Keratinocyte (primary cell): ENCODE results near the gene SPOCD1. TPM values are rescaled to one million over a fixed set of nuclear protein-coding genes. Genes with fewer than 3 reads are reported as not detected.

Experiments
- DNase-seq: peaks from one replicate; pipeline ENCODE4 v3.0.0-alpha.2; 2011; ENCODE audit warnings: low read depth, missing footprints, low spot score
- FAIRE-seq: peaks from 2 replicates; lab custom pipeline; 2011; peaks lifted over from hg19 to GRCh38; lab: Jason Lieb, UNC
- H2AFZ ChIP-seq: 2 replicates; pipeline ENCODE4 v1.6.0; 2012; ENCODE audit warnings: low read length, control low read depth, inconsistent platforms; ENCODE audit not compliant: control insufficient read depth
- H3K27ac ChIP-seq: 2 replicates; pipeline ENCODE4 v1.5.1; 2011; ENCODE audit warnings: low read length; ENCODE audit not compliant: control insufficient read depth, insufficient read depth
- H3K27me3 ChIP-seq: 3 replicates; pipeline ENCODE4 v1.6.0; 2011; ENCODE audit warnings: low read length; ENCODE audit not compliant: control insufficient read depth, insufficient read depth; ENCODE audit errors: extremely low read depth
- H3K36me3 ChIP-seq, 2 experiments: 2 replicates in 1 of 2; 3 replicates in 1 of 2; pipeline ENCODE4 v1.5.1; 2011; ENCODE audit warnings: low read length in 2 of 2, mild to moderate bottlenecking in 1 of 2; ENCODE audit not compliant: control insufficient read depth in 2 of 2, insufficient read depth in 2 of 2; ENCODE audit errors: extremely low read depth in 1 of 2
- H3K4me1 ChIP-seq: 3 replicates; pipeline ENCODE4 v1.5.1; 2011; ENCODE audit warnings: low read length; ENCODE audit not compliant: control insufficient read depth, insufficient read depth; ENCODE audit errors: extremely low read depth
- H3K4me2 ChIP-seq: 3 replicates; pipeline ENCODE4 v1.6.0; 2011; ENCODE audit warnings: low read depth, low read length; ENCODE audit not compliant: control insufficient read depth, insufficient read depth; ENCODE audit errors: extremely low read depth
- H3K4me3 ChIP-seq, 3 experiments: fragments of 200-600 bp in 1 of 3; sonication (generic) in 1 of 3; 2 replicates in 2 of 3; 3 replicates in 1 of 3; pipeline ENCODE4 v1.5.1; 2011 to 2016; ENCODE audit warnings: low read length in 3 of 3, mild to moderate bottlenecking in 3 of 3, control low read depth in 2 of 3, inconsistent platforms in 1 of 3, low read depth in 1 of 3, mixed read lengths in 1 of 3, mixed run types in 1 of 3, moderate library complexity in 1 of 3; ENCODE audit not compliant: control insufficient read depth in 2 of 3, insufficient read depth in 2 of 3; ENCODE audit errors: extremely low read depth in 1 of 3
- H3K79me2 ChIP-seq: 2 replicates; pipeline ENCODE4 v1.6.0; 2012; ENCODE audit warnings: low read length; ENCODE audit not compliant: control insufficient read depth, insufficient read depth
- H3K9ac ChIP-seq: 3 replicates; pipeline ENCODE4 v1.6.0; 2011; ENCODE audit warnings: low read length; ENCODE audit not compliant: control insufficient read depth, insufficient read depth; ENCODE audit errors: extremely low read depth
- H3K9me1 ChIP-seq: 3 replicates; pipeline ENCODE4 v1.6.0; 2011; ENCODE audit warnings: low read length; ENCODE audit not compliant: control insufficient read depth, insufficient read depth; ENCODE audit errors: extremely low read depth
- H3K9me3 ChIP-seq: 2 replicates; pipeline ENCODE4 v1.5.1; 2012; ENCODE audit warnings: low read depth, low read length; ENCODE audit not compliant: control insufficient read depth
- H4K20me1 ChIP-seq: 3 replicates; pipeline ENCODE4 v1.6.0; 2011; ENCODE audit warnings: low read length; ENCODE audit not compliant: control insufficient read depth, insufficient read depth; ENCODE audit errors: extremely low read depth
- EZH2 ChIP-seq: IDR thresholded peaks from one replicate; pipeline ENCODE4 v1.6.1; 2012; ENCODE audit warnings: inconsistent platforms, mild to moderate bottlenecking, low read length, moderate library complexity
- dilution Hi-C: fragments of 300-500 bp; cut with MboI; formaldehyde crosslinking; loops from one replicate; pipeline ENCODE4 v1.7.0; 2020; ENCODE audit warnings: low sequenced_read_pairs; ENCODE audit not compliant: extremely low pct_ligation_motif_present
- polyA plus RNA-seq, 5 experiments: library from polyadenylated mRNA; depleted of rRNA in 3 of 5; stranded (reverse) in 3 of 5; stranded (forward) in 1 of 5; unstranded in 1 of 5; fragments of >200 nt; gene quantifications; 1 replicate in 1 of 5; 2 replicates in 3 of 5; 3 replicates in 1 of 5; pipeline versions ENCODE4 v1.2.1 to v1.2.3, GENCODE V29; 2011 to 2012; ENCODE audit warnings: missing spikeins in 2 of 5, low read depth in 1 of 5, low replicate concordance in 1 of 5
- TF ChIP-seq, protein P1 (sequence below), 3 experiments: IDR thresholded peaks in 1 of 3; conservative IDR thresholded peaks in 1 of 3; optimal IDR thresholded peaks in 1 of 3; 2 replicates in 2 of 3; 3 replicates in 1 of 3; pipeline versions ENCODE3 to v1.5.1; 2011; ENCODE audit warnings: low read length in 3 of 3, mild to moderate bottlenecking in 3 of 3, moderate library complexity in 2 of 3, control low read depth in 1 of 3, inconsistent platforms in 1 of 3; ENCODE audit not compliant: insufficient read depth in 2 of 3; ENCODE audit errors: extremely low read depth in 1 of 3

Gene SPOCD1
- polyA plus RNA-seq, 1 donor (not counting 4 experiments of a cell fraction or from before 2014, with no cell fraction given), result 4.7 TPM

DNA sequence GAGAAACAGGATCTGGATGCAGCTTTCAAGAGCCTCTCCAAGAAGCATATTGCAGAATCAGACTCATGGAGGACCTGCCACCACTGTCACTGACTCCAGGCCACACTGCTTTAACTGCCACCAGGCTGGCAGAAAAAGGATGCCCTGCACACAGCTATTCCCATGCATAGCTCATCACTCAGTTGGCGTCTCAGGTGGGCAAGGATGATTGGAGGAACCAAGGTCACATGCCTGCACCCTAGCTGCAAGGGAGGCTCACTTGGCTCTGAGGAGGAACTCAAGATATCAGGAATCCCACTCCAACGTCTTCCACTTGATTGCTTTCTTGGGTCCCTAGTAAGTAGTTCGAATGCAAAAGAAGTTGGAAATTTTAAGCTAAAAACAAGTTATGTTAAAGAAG is 19.6 kb upstream of the SPOCD1 start:
- H3K36me3 ChIP-seq, result no peaks in the 10 kb centered on the region
- H3K27me3 ChIP-seq, result peaks cover 13% of the 10 kb centered on the region
- H3K4me1 ChIP-seq, result no peaks in the 10 kb centered on the region
- H3K79me2 ChIP-seq, result no peaks in the 10 kb centered on the region
- H4K20me1 ChIP-seq, result no peaks in the 10 kb centered on the region
- no peak for TF ChIP-seq EZH2
- TF ChIP-seq, protein P1, sequence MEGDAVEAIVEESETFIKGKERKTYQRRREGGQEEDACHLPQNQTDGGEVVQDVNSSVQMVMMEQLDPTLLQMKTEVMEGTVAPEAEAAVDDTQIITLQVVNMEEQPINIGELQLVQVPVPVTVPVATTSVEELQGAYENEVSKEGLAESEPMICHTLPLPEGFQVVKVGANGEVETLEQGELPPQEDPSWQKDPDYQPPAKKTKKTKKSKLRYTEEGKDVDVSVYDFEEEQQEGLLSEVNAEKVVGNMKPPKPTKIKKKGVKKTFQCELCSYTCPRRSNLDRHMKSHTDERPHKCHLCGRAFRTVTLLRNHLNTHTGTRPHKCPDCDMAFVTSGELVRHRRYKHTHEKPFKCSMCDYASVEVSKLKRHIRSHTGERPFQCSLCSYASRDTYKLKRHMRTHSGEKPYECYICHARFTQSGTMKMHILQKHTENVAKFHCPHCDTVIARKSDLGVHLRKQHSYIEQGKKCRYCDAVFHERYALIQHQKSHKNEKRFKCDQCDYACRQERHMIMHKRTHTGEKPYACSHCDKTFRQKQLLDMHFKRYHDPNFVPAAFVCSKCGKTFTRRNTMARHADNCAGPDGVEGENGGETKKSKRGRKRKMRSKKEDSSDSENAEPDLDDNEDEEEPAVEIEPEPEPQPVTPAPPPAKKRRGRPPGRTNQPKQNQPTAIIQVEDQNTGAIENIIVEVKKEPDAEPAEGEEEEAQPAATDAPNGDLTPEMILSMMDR (optimal IDR thresholded peaks at IDR 0.05 in 1 of 3, IDR thresholded peaks at IDR 0.05 in 1 of 3, conservative IDR thresholded peaks at IDR 0.05 in 1 of 3; ENCODE audit: extremely low read depth in 1 of 3, insufficient read depth in 2 of 3, low read length in 3 of 3), result no peak
- no peaks in the 10 kb centered on the region for H3K9me3 ChIP-seq
- FAIRE-seq (no peak), DNase-seq (no peak)
- no peak overlapping the region for H3K9ac ChIP-seq
- no peak overlapping the region for H3K4me2 ChIP-seq
- no peaks in the 10 kb centered on the region for H3K9me1 ChIP-seq
- no peak overlapping the region for H3K27ac ChIP-seq
- H2AFZ ChIP-seq, result no peak overlapping the region
- H3K4me3 ChIP-seq, result no peak overlapping the region
- dilution Hi-C loops, result no loop called here

DNA sequence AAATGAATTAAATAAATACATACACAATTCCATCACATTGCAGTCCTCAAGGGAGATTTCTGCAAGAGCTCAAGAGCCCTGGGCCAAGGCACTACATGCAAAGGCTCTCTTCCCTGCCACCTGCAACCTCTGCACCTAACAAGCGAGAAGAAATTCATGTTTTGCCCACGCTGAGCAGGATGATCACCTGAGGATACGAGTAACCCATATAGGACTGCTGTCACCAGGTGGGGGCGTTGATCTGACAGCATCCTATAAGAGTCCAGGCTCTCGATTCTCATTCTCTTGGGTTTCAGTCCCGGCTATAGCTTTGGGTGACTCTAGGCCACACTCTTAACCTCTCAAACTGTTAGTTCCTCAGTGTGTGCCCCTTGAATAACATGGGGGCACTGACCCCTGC is 18.7 kb upstream of the SPOCD1 start:
- H3K36me3 ChIP-seq, result no peaks in the 10 kb centered on the region
- H3K9ac ChIP-seq, result no peak overlapping the region
- no peaks in the 10 kb centered on the region for H3K79me2 ChIP-seq
- no peak for FAIRE-seq
- H4K20me1 ChIP-seq, result no peaks in the 10 kb centered on the region
- peaks cover 13% of the 10 kb centered on the region for H3K27me3 ChIP-seq
- H3K4me2 ChIP-seq, result no peak overlapping the region
- dilution Hi-C loops, result no loop called here
- H3K27ac ChIP-seq, result no peak overlapping the region
- H2AFZ ChIP-seq, result no peak overlapping the region
- TF ChIP-seq EZH2, result no peak
- TF ChIP-seq, protein P1 (optimal IDR thresholded peaks at IDR 0.05 in 1 of 3, IDR thresholded peaks at IDR 0.05 in 1 of 3, conservative IDR thresholded peaks at IDR 0.05 in 1 of 3; ENCODE audit: extremely low read depth in 1 of 3, insufficient read depth in 2 of 3, low read length in 3 of 3), result no peak
- no peaks in the 10 kb centered on the region for H3K4me1 ChIP-seq
- H3K9me1 ChIP-seq, result no peaks in the 10 kb centered on the region
- no peak overlapping the region for H3K4me3 ChIP-seq
- DNase-seq, result no peak
- no peaks in the 10 kb centered on the region for H3K9me3 ChIP-seq
